Parathyroid adenoma (tissue), 2 donors: ENCODE data around the gene CABLES1.

ENCODE experiments used
- H2AFZ ChIP-seq: fragments of 300-600 bp; sonication (generic); one replicate; pipeline ENCODE4 v1.7.0; 2017; ENCODE audit warnings: antibody characterized with exemption, mild to moderate bottlenecking
- H3K27ac ChIP-seq: fragments of 300-600 bp; sonication (generic); one replicate; pipeline ENCODE4 v1.7.0; 2017
- H3K27me3 ChIP-seq: fragments of 300-600 bp; sonication (generic); one replicate; pipeline ENCODE4 v1.7.0; 2017; ENCODE audit warnings: low read length; ENCODE audit not compliant: control insufficient read depth, insufficient read depth
- H3K36me3 ChIP-seq: fragments of 300-600 bp; sonication (generic); one replicate; pipeline ENCODE4 v1.7.0; 2017; ENCODE audit warnings: low read length; ENCODE audit not compliant: control insufficient read depth, insufficient read depth
- H3K4me1 ChIP-seq: fragments of 300-600 bp; sonication (generic); one replicate; pipeline ENCODE4 v1.7.0; 2017; ENCODE audit warnings: control low read depth
- H3K4me2 ChIP-seq: fragments of 300-600 bp; sonication (generic); one replicate; pipeline ENCODE4 v1.7.0; 2017; ENCODE audit warnings: low read length
- H3K4me3 ChIP-seq: fragments of 300-600 bp; sonication (generic); one replicate; pipeline ENCODE4 v1.7.0; 2017; ENCODE audit warnings: low read depth, low read length
- H3K79me2 ChIP-seq: fragments of 300-600 bp; sonication (generic); one replicate; pipeline ENCODE4 v1.7.0; 2017; ENCODE audit warnings: control low read depth
- H3K9ac ChIP-seq: fragments of 300-600 bp; sonication (generic); one replicate; pipeline ENCODE4 v1.7.0; 2017; ENCODE audit warnings: mild to moderate bottlenecking
- H3K9me3 ChIP-seq: fragments of 300-600 bp; sonication (generic); one replicate; pipeline ENCODE4 v1.7.0; 2017; ENCODE audit warnings: low read length; ENCODE audit not compliant: control insufficient read depth
- TF ChIP-seq, protein P1 (sequence below): fragments of 300-600 bp; sonication (generic); IDR thresholded peaks from one replicate; pipeline ENCODE4 v1.7.0; 2017; ENCODE audit warnings: antibody characterized with exemption, mild to moderate bottlenecking
- donor health status: primary hyperparathyroidism.

Gene CABLES1

DNA sequence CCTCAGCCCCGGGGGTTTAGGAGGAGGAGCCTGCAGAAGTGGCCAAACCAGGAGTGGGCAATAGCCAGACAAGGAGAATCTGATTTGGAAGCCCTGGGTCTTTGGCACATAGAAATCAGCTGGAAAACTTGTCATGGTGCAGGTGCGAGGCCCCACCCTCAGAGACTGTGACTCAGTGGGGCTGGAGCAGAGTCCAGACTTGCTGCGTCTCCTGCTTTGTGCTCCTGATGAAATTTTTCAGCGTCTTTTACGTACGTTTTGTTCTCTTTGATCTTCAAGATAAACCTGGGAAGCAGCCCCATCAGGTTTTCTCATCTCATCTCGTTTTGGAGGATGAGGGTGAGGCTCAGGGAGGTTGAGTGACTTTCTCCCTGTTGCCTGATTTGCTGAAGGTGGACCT is 114.1 kb downstream of the CABLES1 start:
- H3K9ac ChIP-seq: no peak overlapping the region
- H3K4me1 ChIP-seq: no peaks in the 10 kb centered on the region
- no peak overlapping the region for H3K4me3 ChIP-seq
- TF ChIP-seq, protein P1, sequence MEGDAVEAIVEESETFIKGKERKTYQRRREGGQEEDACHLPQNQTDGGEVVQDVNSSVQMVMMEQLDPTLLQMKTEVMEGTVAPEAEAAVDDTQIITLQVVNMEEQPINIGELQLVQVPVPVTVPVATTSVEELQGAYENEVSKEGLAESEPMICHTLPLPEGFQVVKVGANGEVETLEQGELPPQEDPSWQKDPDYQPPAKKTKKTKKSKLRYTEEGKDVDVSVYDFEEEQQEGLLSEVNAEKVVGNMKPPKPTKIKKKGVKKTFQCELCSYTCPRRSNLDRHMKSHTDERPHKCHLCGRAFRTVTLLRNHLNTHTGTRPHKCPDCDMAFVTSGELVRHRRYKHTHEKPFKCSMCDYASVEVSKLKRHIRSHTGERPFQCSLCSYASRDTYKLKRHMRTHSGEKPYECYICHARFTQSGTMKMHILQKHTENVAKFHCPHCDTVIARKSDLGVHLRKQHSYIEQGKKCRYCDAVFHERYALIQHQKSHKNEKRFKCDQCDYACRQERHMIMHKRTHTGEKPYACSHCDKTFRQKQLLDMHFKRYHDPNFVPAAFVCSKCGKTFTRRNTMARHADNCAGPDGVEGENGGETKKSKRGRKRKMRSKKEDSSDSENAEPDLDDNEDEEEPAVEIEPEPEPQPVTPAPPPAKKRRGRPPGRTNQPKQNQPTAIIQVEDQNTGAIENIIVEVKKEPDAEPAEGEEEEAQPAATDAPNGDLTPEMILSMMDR: no peak
- no peak overlapping the region for H3K4me2 ChIP-seq
- H2AFZ ChIP-seq: no peak overlapping the region
- no peak overlapping the region for H3K27ac ChIP-seq
- no peaks in the 10 kb centered on the region for H3K36me3 ChIP-seq
- H3K27me3 ChIP-seq: no peaks in the 10 kb centered on the region
- no peaks in the 10 kb centered on the region for H3K79me2 ChIP-seq
- no peaks in the 10 kb centered on the region for H3K9me3 ChIP-seq

DNA sequence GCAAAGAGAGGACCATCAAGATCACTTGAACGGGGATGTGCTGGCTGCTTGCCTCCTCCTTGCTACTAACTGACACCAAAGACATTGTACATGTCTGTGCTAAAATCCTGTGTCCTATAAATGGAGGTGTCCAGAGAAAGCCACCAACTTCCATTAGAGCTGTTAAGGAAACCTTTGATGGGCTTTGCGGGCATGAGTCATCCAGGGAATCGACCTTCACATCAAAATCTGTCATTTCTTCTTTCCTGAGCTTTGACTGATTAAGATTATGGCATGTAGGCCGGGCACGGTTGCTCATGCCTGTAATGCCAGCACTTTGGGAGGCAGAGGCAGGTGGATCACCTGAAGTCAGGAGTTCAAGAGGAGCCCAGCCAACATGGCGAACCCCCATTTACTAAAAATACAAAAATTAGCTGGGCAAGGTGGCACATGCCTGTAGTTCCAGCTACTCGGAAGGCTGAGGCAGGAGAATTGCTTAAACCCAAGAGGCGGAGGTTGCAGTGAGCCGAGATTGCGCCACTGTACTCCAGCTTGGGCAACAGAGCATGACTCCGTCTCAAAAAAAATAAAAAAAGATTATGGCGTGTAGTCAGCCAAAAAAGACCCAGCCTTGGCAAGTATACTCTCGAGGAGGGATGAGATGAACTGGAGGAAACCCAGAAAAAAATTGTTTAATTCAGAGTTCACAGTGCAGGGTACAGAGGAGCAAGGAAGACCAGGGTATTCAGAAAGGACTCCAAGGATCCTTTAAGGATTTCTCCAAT is 115.8 kb downstream of the CABLES1 start:
- no peak overlapping the region for H3K4me2 ChIP-seq
- no peak overlapping the region for H2AFZ ChIP-seq
- no peaks in the 10 kb centered on the region for H3K36me3 ChIP-seq
- no peaks in the 10 kb centered on the region for H3K4me1 ChIP-seq
- TF ChIP-seq, protein P1: no peak
- no peaks in the 10 kb centered on the region for H3K79me2 ChIP-seq
- no peak overlapping the region for H3K4me3 ChIP-seq
- H3K9me3 ChIP-seq: no peaks in the 10 kb centered on the region
- no peaks in the 10 kb centered on the region for H3K27me3 ChIP-seq
- no peak overlapping the region for H3K9ac ChIP-seq
- no peak overlapping the region for H3K27ac ChIP-seq

- Histone ChIP-seq H3K79me2 (no peaks in the 10 kb centered on the region), H3K4me3 (no peak overlapping the region), H3K4me2 (no peak overlapping the region), H3K4me1 (no peaks in the 10 kb centered on the region), H3K27ac (no peak overlapping the region), H2AFZ (no peak overlapping the region), H3K27me3 (no peaks in the 10 kb centered on the region), H3K9ac (no peak overlapping the region), H3K9me3 (no peaks in the 10 kb centered on the region), H3K36me3 (no peaks in the 10 kb centered on the region)
- TF ChIP-seq, protein P1: no peak
Measured at GRCh38 chr18:23253630-23254029, 118.3 kb downstream of the CABLES1 start.

GRCh38 chr18:23257137-23257536 is 121.9 kb downstream of the CABLES1 start:
- no peak overlapping the region for H3K4me2 ChIP-seq
- no peaks in the 10 kb centered on the region for H3K36me3 ChIP-seq
- no peak overlapping the region for H3K9ac ChIP-seq
- TF ChIP-seq, protein P1: no peak
- no peaks in the 10 kb centered on the region for H3K79me2 ChIP-seq
- H2AFZ ChIP-seq: no peak overlapping the region
- H3K27me3 ChIP-seq: no peaks in the 10 kb centered on the region
- no peak overlapping the region for H3K4me3 ChIP-seq
- peaks cover 15% of the 10 kb centered on the region for H3K4me1 ChIP-seq
- no peaks in the 10 kb centered on the region for H3K9me3 ChIP-seq
- H3K27ac ChIP-seq: no peak overlapping the region
